ENCODE measurements around the gene IFI27L1.

Gene IFI27L1

DNA sequence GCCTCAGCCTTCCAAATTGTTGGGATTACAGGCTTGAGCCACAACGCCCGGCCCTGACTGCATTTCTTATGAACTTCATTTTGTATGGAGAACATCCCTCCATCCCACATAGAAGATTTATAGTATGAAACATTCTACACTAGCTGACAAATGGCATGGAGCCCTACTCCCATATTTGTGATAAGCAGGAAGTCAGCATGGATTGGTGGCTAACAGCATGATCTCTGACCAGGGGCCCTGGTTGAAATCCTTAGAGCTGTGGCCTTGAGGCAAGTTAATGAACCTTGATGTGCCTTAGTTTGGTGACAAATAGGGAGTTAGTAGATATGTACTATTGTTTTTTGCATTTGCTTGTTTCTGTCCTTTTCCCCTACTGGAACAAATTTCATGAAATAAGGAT is 12.3 kb downstream of the IFI27L1 start:
- H2BK15ac ChIP-seq (ENCODE audit: low read length), result no peak overlapping the region
- H2AFZ ChIP-seq (ENCODE audit: low read length), result no peak overlapping the region
- no peak overlapping the region for H2BK12ac ChIP-seq (ENCODE audit: low read length)
- no peak overlapping the region for H4K8ac ChIP-seq (ENCODE audit: low read depth, low read length)
- H3K18ac ChIP-seq (ENCODE audit: low read length), result no peak overlapping the region
- H3K9ac ChIP-seq (ENCODE audit: low read depth, low read length, poor library complexity), result no peak overlapping the region
- H3K4me1 ChIP-seq (ENCODE audit: control insufficient read depth in 2 of 2, insufficient read depth in 1 of 2, low read depth in 1 of 2, low read length in 2 of 2), result no peaks in the 10 kb centered on the region
- DNase-seq (ENCODE audit: low spot score), result no peak
- no peaks in the 10 kb centered on the region for H3K9me3 ChIP-seq (replicated peaks in 1 of 2; ENCODE audit: control insufficient read depth in 2 of 2, insufficient read depth in 1 of 2, low read depth in 1 of 2, low read length in 2 of 2)
- H3K27me3 ChIP-seq (ENCODE audit: control insufficient read depth in 3 of 3, insufficient read depth in 3 of 3, low read depth in 1 of 3, low read length in 3 of 3), result no peaks in the 10 kb centered on the region
- H4K91ac ChIP-seq (ENCODE audit: low read depth, low read length, poor library complexity), result no peak overlapping the region
- H3K4me2 ChIP-seq (ENCODE audit: insufficient read depth, low read length, poor library complexity, severe bottlenecking), result no peak overlapping the region
- no peaks in the 10 kb centered on the region for H3K79me1 ChIP-seq (ENCODE audit: low read depth, low read length)
- H3K36me3 ChIP-seq (replicated peaks in 1 of 2; ENCODE audit: control insufficient read depth in 2 of 2, insufficient read depth in 2 of 2, low read length in 2 of 2), result peaks cover 0 to 18% of the 10 kb centered on the region in 2 donors
- H3K23ac ChIP-seq (ENCODE audit: low read depth, low read length, poor library complexity), result no peak overlapping the region
- H3K14ac ChIP-seq (ENCODE audit: low read length), result no peak overlapping the region
- H2AK5ac ChIP-seq (ENCODE audit: low read depth, low read length), result no peak overlapping the region
- no CpG with 5 or more reads among the region's 2 CpGs for WGBS, 2 donors (ENCODE audit: extremely low coverage in 2 of 2, insufficient read length in 2 of 2, insufficient replicate concordance in 1 of 2)
- H2BK5ac ChIP-seq (ENCODE audit: low read length), result no peak overlapping the region
- no peak overlapping the region for H3K4me3 ChIP-seq (ENCODE audit: low read length in 2 of 2)
- no peak overlapping the region for H3K4ac ChIP-seq (ENCODE audit: low read length)
- H2BK120ac ChIP-seq (ENCODE audit: low read depth, low read length), result no peak overlapping the region
- H3K27ac ChIP-seq (replicated peaks; ENCODE audit: low read length), result no peak overlapping the region

GRCh38 chr14:94097091-94097490 is 16.0 kb downstream of the IFI27L1 start:
- Histone ChIP-seq H3K18ac (ENCODE audit: low read length) (no peak overlapping the region), H2BK15ac (ENCODE audit: low read length) (no peak overlapping the region)
- no CpG with 5 or more reads among the region's 4 CpGs for WGBS, 2 donors (ENCODE audit: extremely low coverage in 2 of 2, insufficient read length in 2 of 2, insufficient replicate concordance in 1 of 2)

DNA sequence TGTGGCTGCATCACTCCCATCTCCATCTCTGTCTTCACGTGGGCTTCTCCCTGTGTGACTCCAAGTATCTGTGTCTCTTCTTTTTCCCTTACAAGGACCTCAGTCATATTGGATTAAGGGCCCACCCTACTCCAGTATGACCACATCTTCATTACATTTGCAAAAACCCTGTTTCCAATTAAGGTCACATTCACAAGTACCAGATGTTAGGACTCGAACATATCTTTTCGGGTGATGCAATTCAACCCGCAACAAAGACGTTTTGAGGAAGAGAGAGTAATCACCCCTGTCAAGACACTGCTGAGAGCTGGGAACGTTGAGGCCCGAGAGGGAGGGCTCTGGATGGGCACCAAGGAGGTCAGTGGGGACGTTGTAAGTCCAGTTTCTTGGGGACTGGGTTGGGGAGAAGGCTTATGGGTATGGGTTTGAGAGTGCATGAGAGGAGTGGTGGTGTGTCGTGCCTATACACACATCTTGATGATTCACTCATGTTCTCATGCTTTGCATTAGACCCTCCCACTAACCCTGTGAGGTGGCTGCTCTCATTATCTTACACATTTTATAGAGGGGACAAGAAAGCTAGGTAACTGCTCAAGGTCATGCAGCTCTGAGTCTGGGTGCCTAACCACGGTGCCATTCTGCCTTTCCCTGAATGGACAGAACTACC is 17.3 kb downstream of the IFI27L1 start:
- Histone ChIP-seq H3K9ac (ENCODE audit: low read depth, low read length, poor library complexity) (no peak overlapping the region), H3K14ac (ENCODE audit: low read length) (no peak overlapping the region)
- no peak for DNase-seq (ENCODE audit: low spot score)

More at GRCh38 chr14:94097091-94097490, 16.0 kb downstream of the IFI27L1 start:
- Histone ChIP-seq H3K27me3 (ENCODE audit: control insufficient read depth in 3 of 3, insufficient read depth in 3 of 3, low read depth in 1 of 3, low read length in 3 of 3) (no peaks in the 10 kb centered on the region), H3K79me1 (ENCODE audit: low read depth, low read length) (no peaks in the 10 kb centered on the region), H3K4me2 (ENCODE audit: insufficient read depth, low read length, poor library complexity, severe bottlenecking) (no peak overlapping the region), H3K4me3 (ENCODE audit: low read length in 2 of 2) (no peak overlapping the region), H3K14ac (ENCODE audit: low read length) (no peak overlapping the region), H3K4ac (ENCODE audit: low read length) (no peak overlapping the region), H2BK120ac (ENCODE audit: low read depth, low read length) (no peak overlapping the region), H3K9me3 (replicated peaks in 1 of 2; ENCODE audit: control insufficient read depth in 2 of 2, insufficient read depth in 1 of 2, low read depth in 1 of 2, low read length in 2 of 2) (no peaks in the 10 kb centered on the region), H2BK5ac (ENCODE audit: low read length) (no peak overlapping the region), H4K91ac (ENCODE audit: low read depth, low read length, poor library complexity) (no peak overlapping the region), H2AFZ (ENCODE audit: low read length) (no peak overlapping the region), H3K27ac (replicated peaks; ENCODE audit: low read length) (no peak overlapping the region), H3K36me3 (replicated peaks in 1 of 2; ENCODE audit: control insufficient read depth in 2 of 2, insufficient read depth in 2 of 2, low read length in 2 of 2) (peaks cover 0 to 32% of the 10 kb centered on the region in 2 donors), H2BK12ac (ENCODE audit: low read length) (no peak overlapping the region), H3K9ac (ENCODE audit: low read depth, low read length, poor library complexity) (no peak overlapping the region), H3K4me1 (ENCODE audit: control insufficient read depth in 2 of 2, insufficient read depth in 1 of 2, low read depth in 1 of 2, low read length in 2 of 2) (no peaks in the 10 kb centered on the region), H3K23ac (ENCODE audit: low read depth, low read length, poor library complexity) (no peak overlapping the region), H4K8ac (ENCODE audit: low read depth, low read length) (no peak overlapping the region), H2AK5ac (ENCODE audit: low read depth, low read length) (no peak overlapping the region)
- DNase-seq (ENCODE audit: low spot score), result no peak

GRCh38 chr14:94099006-94099405 is 17.9 kb downstream of the IFI27L1 start:
- H3K18ac ChIP-seq (ENCODE audit: low read length), result no peak overlapping the region
- no peak overlapping the region for H2BK12ac ChIP-seq (ENCODE audit: low read length)
- no CpG with 5 or more reads among the region's 6 CpGs for WGBS, 2 donors (ENCODE audit: extremely low coverage in 2 of 2, insufficient read length in 2 of 2, insufficient replicate concordance in 1 of 2)
- peaks cover 0 to 32% of the 10 kb centered on the region in 2 donors for H3K36me3 ChIP-seq (replicated peaks in 1 of 2; ENCODE audit: control insufficient read depth in 2 of 2, insufficient read depth in 2 of 2, low read length in 2 of 2)
- H4K8ac ChIP-seq (ENCODE audit: low read depth, low read length), result no peak overlapping the region
- no peak overlapping the region for H3K4me3 ChIP-seq (ENCODE audit: low read length in 2 of 2)
- H2BK15ac ChIP-seq (ENCODE audit: low read length), result no peak overlapping the region
- H3K4ac ChIP-seq (ENCODE audit: low read length), result no peak overlapping the region
- no peak overlapping the region for H3K27ac ChIP-seq (replicated peaks; ENCODE audit: low read length)
- no peak overlapping the region for H2BK5ac ChIP-seq (ENCODE audit: low read length)
- no peak overlapping the region for H3K9ac ChIP-seq (ENCODE audit: low read depth, low read length, poor library complexity)
- H2AFZ ChIP-seq (ENCODE audit: low read length), result no peak overlapping the region
- no peak overlapping the region for H3K4me2 ChIP-seq (ENCODE audit: insufficient read depth, low read length, poor library complexity, severe bottlenecking)
- H3K14ac ChIP-seq (ENCODE audit: low read length), result no peak overlapping the region
- no peaks in the 10 kb centered on the region for H3K9me3 ChIP-seq (replicated peaks in 1 of 2; ENCODE audit: control insufficient read depth in 2 of 2, insufficient read depth in 1 of 2, low read depth in 1 of 2, low read length in 2 of 2)
- H2BK120ac ChIP-seq (ENCODE audit: low read depth, low read length), result peak overlapping the region; percentile 7
- no peaks in the 10 kb centered on the region for H3K4me1 ChIP-seq (ENCODE audit: control insufficient read depth in 2 of 2, insufficient read depth in 1 of 2, low read depth in 1 of 2, low read length in 2 of 2)
- H3K27me3 ChIP-seq (ENCODE audit: control insufficient read depth in 3 of 3, insufficient read depth in 3 of 3, low read depth in 1 of 3, low read length in 3 of 3), result no peaks in the 10 kb centered on the region
- DNase-seq (ENCODE audit: low spot score), result no peak
- no peak overlapping the region for H3K23ac ChIP-seq (ENCODE audit: low read depth, low read length, poor library complexity)
- no peak overlapping the region for H2AK5ac ChIP-seq (ENCODE audit: low read depth, low read length)
- no peak overlapping the region for H4K91ac ChIP-seq (ENCODE audit: low read depth, low read length, poor library complexity)
- H3K79me1 ChIP-seq (ENCODE audit: low read depth, low read length), result no peaks in the 10 kb centered on the region

More for the DNA sequence above, 17.3 kb downstream of the IFI27L1 start:
- no peak overlapping the region for H3K18ac ChIP-seq (ENCODE audit: low read length)
- H2BK12ac ChIP-seq (ENCODE audit: low read length), result no peak overlapping the region
- H3K4me3 ChIP-seq (ENCODE audit: low read length in 2 of 2), result no peak overlapping the region
- H2AFZ ChIP-seq (ENCODE audit: low read length), result no peak overlapping the region
- no peak overlapping the region for H3K4me2 ChIP-seq (ENCODE audit: insufficient read depth, low read length, poor library complexity, severe bottlenecking)
- no peak overlapping the region for H3K4ac ChIP-seq (ENCODE audit: low read length)
- H2AK5ac ChIP-seq (ENCODE audit: low read depth, low read length), result no peak overlapping the region
- H2BK5ac ChIP-seq (ENCODE audit: low read length), result no peak overlapping the region
- H2BK15ac ChIP-seq (ENCODE audit: low read length), result no peak overlapping the region
- no peaks in the 10 kb centered on the region for H3K4me1 ChIP-seq (ENCODE audit: control insufficient read depth in 2 of 2, insufficient read depth in 1 of 2, low read depth in 1 of 2, low read length in 2 of 2)
- no peak overlapping the region for H4K91ac ChIP-seq (ENCODE audit: low read depth, low read length, poor library complexity)
- no peak overlapping the region for H3K23ac ChIP-seq (ENCODE audit: low read depth, low read length, poor library complexity)
- no peak overlapping the region for H4K8ac ChIP-seq (ENCODE audit: low read depth, low read length)
- peak overlapping the region; percentile 7 for H2BK120ac ChIP-seq (ENCODE audit: low read depth, low read length)
- H3K36me3 ChIP-seq (replicated peaks in 1 of 2; ENCODE audit: control insufficient read depth in 2 of 2, insufficient read depth in 2 of 2, low read length in 2 of 2), result peaks cover 0 to 32% of the 10 kb centered on the region in 2 donors
- H3K79me1 ChIP-seq (ENCODE audit: low read depth, low read length), result no peaks in the 10 kb centered on the region
- WGBS, 2 donors (ENCODE audit: extremely low coverage in 2 of 2, insufficient read length in 2 of 2, insufficient replicate concordance in 1 of 2), result no CpG with 5 or more reads among the region's 10 CpGs
- no peaks in the 10 kb centered on the region for H3K9me3 ChIP-seq (replicated peaks in 1 of 2; ENCODE audit: control insufficient read depth in 2 of 2, insufficient read depth in 1 of 2, low read depth in 1 of 2, low read length in 2 of 2)
- no peaks in the 10 kb centered on the region for H3K27me3 ChIP-seq (ENCODE audit: control insufficient read depth in 3 of 3, insufficient read depth in 3 of 3, low read depth in 1 of 3, low read length in 3 of 3)
- no peak overlapping the region for H3K27ac ChIP-seq (replicated peaks; ENCODE audit: low read length)

Data from neuronal stem cell (in vitro differentiated cells).